ENCODE measurements around the gene KHNYN. TPM values are rescaled to one million over a fixed set of nuclear protein-coding genes. Genes with fewer than 3 reads are reported as not detected.
A peak's percentile ranks its signal among the peaks of the same experiment; 100 is the strongest.

The KHNYN gene
- total RNA-seq, 4 donors from 2014 or later: 66.0 to 147 (median 90.6) TPM

GRCh38 chr14:24399447-24399822 is 30.3 kb upstream of the KHNYN start:
- peak overlapping the region; percentile 40 for H3K4me3 ChIP-seq (ENCODE audit: low read depth, poor library complexity, severe bottlenecking)
- no peak for TF ChIP-seq POLR2A (IDR thresholded peaks at IDR 0.05)
- TF ChIP-seq CTCF (IDR thresholded peaks at IDR 0.05): no peak
- intact Hi-C loops (cut with DNase I; ENCODE audit: low total_unique reads): no loop called here
- WGBS, 2 donors: 6 to 16% methylated on average over 8 of the region's 8 CpGs
- no peak for DNase-seq (ENCODE audit: low spot score in 2 of 2)

DNA sequence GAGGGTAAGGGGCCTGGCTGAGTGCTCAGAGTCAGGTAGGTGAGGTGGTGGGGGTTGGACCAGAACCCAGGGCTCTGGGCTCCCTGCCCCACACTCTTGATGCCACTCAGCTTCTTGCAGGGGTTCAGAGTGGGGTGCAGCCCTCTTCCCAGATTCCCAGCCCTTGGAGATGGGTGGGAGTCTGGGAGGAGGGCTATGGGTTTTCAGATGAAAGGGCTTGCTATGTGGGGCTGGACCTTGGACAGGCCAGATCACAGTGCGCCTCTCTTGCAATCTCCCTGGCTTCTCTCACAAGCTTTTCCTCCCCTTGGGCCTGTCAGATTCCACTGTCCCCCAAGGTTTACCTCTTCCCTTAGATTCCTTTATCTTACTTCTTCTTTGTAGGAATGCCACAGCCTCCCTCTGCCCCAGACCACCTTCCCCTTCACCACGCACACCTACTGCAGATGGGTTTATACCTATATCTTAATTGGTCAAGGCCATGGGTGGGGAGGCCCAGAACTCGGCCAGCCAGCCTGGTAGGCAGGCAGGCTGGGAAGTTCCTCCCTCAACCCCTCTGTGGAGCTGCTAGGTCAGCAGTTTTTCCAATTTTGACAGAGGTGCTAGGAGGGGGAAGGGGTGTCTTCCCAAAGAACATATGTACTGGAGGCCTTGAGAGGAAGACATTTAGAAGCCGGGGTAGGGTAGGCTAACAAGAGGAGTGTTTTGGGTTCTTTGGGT is 29.6 kb upstream of the KHNYN start:
- intact Hi-C loops (cut with DNase I; ENCODE audit: low total_unique reads): no loop called here
- 43 to 45% methylated on average over 4 of the region's 4 CpGs for WGBS, 2 donors
- H3K4me3 ChIP-seq (ENCODE audit: low read depth, poor library complexity, severe bottlenecking): no peak overlapping the region
- no peak for DNase-seq (ENCODE audit: low spot score in 2 of 2)
- no peak for TF ChIP-seq CTCF (IDR thresholded peaks at IDR 0.05)
- TF ChIP-seq POLR2A (IDR thresholded peaks at IDR 0.05): no peak

GRCh38 chr14:24401810-24402702 is 27.7 kb upstream of the KHNYN start:
- TF ChIP-seq POLR2A (IDR thresholded peaks at IDR 0.05): no peak
- no peak for TF ChIP-seq CTCF (IDR thresholded peaks at IDR 0.05)
- 52 to 55% methylated on average over 9 of the region's 9 CpGs for WGBS, 2 donors
- peak in 1 of 2 donors; percentile 74 for DNase-seq (ENCODE audit: low spot score in 2 of 2)
- no peak overlapping the region for H3K4me3 ChIP-seq (ENCODE audit: low read depth, poor library complexity, severe bottlenecking)
- intact Hi-C loops (cut with DNase I; ENCODE audit: low total_unique reads): no loop called here

DNA sequence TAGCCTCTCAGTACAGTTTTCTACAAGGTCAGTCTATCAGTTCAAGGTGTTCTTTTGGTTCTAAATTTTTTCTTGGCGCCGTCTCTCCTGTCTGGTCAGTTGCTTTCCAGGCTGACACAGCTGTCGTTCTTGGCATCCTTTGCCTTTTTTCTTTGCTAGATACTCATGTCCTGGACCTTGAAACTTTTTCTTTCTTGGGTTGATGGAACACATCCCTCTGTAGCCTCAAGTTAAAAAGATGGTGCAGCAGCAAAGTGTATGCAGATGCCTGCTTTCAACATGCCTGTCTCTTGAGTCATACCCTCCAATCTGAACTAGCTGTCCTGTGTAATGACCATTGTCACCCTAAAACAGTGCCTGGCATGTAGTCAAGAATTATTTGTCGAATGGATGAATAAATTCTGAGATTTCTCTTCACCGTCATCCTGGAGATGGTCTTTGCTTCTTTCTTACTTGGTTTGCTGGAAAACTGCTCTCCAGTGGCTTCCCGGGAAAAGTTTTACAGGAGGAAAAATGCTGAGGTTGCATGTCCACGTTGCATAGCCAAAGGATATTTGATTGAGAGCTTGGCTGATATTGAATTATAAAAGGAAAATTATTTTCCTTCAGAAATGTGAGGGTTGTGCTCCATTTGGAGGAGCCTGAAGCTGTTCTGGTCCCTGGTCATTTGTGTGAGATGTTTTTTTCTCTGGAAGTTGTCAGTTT is 26.3 kb upstream of the KHNYN start:
- peak in 1 of 2 donors; percentile 26 for DNase-seq (ENCODE audit: low spot score in 2 of 2)
- TF ChIP-seq CTCF (IDR thresholded peaks at IDR 0.05) (no peak), POLR2A (IDR thresholded peaks at IDR 0.05) (no peak)
- WGBS, 2 donors: 54 to 61% methylated on average over 7 of the region's 7 CpGs
- H3K4me3 ChIP-seq (ENCODE audit: low read depth, poor library complexity, severe bottlenecking): no peak overlapping the region
- intact Hi-C loops (cut with DNase I; ENCODE audit: low total_unique reads): no loop called here

DNA sequence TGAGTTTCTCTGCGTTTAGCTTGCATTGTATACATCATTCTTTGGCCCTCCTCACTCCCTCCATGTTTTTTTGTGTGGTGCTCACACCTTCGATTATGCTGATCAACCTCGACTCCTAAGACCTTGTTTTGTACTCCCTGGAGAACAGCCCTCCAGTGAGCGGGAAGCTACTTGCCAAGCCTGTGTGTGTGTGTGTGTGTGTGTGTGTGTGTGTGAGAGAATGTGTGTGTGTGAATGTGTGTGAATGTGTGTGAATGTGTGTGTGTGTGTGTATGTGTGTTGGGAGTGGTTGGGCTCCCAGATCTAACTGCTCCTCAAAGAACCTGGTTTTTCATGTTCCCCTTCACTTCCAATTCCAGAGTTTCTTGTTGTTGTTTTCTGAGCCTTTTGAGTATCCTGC is 24.9 kb upstream of the KHNYN start:
- 55 to 74% methylated on average over 4 of the region's 4 CpGs for WGBS, 2 donors

More for the DNA sequence above, 24.9 kb upstream of the KHNYN start:
- TF ChIP-seq CTCF (IDR thresholded peaks at IDR 0.05) (no peak), POLR2A (IDR thresholded peaks at IDR 0.05) (no peak)
- no peak overlapping the region for H3K4me3 ChIP-seq (ENCODE audit: low read depth, poor library complexity, severe bottlenecking)
- intact Hi-C loops (cut with DNase I; ENCODE audit: low total_unique reads): no loop called here
- DNase-seq (ENCODE audit: low spot score in 2 of 2): peak in 1 of 2 donors; percentile 12

All from lower leg skin (tissue), 4 donors.